HEK293T (cell line): ENCODE data around the gene CAPN5.

Experiments
- ARNT ChIP-seq: fragments of 450-650 bp; IDR thresholded peaks from 2 replicates; pipeline ENCODE4 v1.6.1; 2017; ENCODE audit warnings: mild to moderate bottlenecking
- BHLHE40 ChIP-seq: fragments of 450-650 bp; IDR thresholded peaks from 2 replicates; pipeline ENCODE4 v1.6.1; 2016; ENCODE audit warnings: mild to moderate bottlenecking, moderate library complexity, borderline replicate concordance
- CTBP1 ChIP-seq: fragments of 450-650 bp; IDR thresholded peaks from 2 replicates; pipeline ENCODE4 v1.6.1; 2016; ENCODE audit warnings: borderline replicate concordance
- ELF4 ChIP-seq: fragments of 450-650 bp; IDR thresholded peaks from 2 replicates; pipeline ENCODE4 v1.6.1; 2017; ENCODE audit warnings: antibody characterized with exemption
- FOXA1 ChIP-seq: fragments of 450-650 bp; IDR thresholded peaks from 2 replicates; pipeline ENCODE4 v1.6.1; 2016; ENCODE audit warnings: mild to moderate bottlenecking
- FOXK2 ChIP-seq: fragments of 450-650 bp; IDR thresholded peaks from 2 replicates; pipeline ENCODE4 v1.6.1; 2016; ENCODE audit warnings: mild to moderate bottlenecking
- FOXM1 ChIP-seq: fragments of 450-650 bp; IDR thresholded peaks from 2 replicates; pipeline ENCODE4 v1.6.1; 2017; ENCODE audit warnings: mild to moderate bottlenecking, borderline replicate concordance
- LEF1 ChIP-seq: fragments of 450-650 bp; IDR thresholded peaks from 2 replicates; pipeline ENCODE4 v1.6.1; 2017; ENCODE audit warnings: mild to moderate bottlenecking, borderline replicate concordance
- NFRKB ChIP-seq: fragments of 450-650 bp; IDR thresholded peaks from 2 replicates; pipeline ENCODE4 v1.6.1; 2016; ENCODE audit warnings: mild to moderate bottlenecking, moderate library complexity
- PKNOX1 ChIP-seq: fragments of 450-650 bp; IDR thresholded peaks from 2 replicates; pipeline ENCODE4 v1.6.1; 2016
- SP1 ChIP-seq: fragments of 450-650 bp; IDR thresholded peaks from 2 replicates; pipeline ENCODE4 v1.6.1; 2017
- SUZ12 ChIP-seq: fragments of 450-650 bp; IDR thresholded peaks from 2 replicates; pipeline ENCODE4 v1.6.1; 2016; ENCODE audit warnings: mild to moderate bottlenecking
- TARDBP ChIP-seq: fragments of 450-650 bp; IDR thresholded peaks from 2 replicates; pipeline ENCODE4 v1.6.1; 2016
- ZNF384 ChIP-seq: fragments of 450-650 bp; IDR thresholded peaks from 2 replicates; pipeline ENCODE4 v1.6.1; 2016

GRCh38 chr11:77092382-77092781 lies 25.6 kb downstream of the CAPN5 start:
- TF ChIP-seq PKNOX1 (no peak), CTBP1 (no peak), NFRKB (no peak), FOXM1 (no peak), BHLHE40 (no peak), FOXA1 (no peak), ELF4 (no peak), ARNT (no peak), TARDBP (no peak), FOXK2 (no peak), LEF1 (no peak), SUZ12 (no peak), SP1 (no peak), ZNF384 (no peak)
